Hair follicle dermal papilla cell (primary cell): ENCODE results near the gene PRDM8. TPM values are rescaled to one million over a fixed set of nuclear protein-coding genes. Genes with fewer than 3 reads are reported as not detected.

Experiments used
- total RNA-seq: library from RNA; depleted of rRNA; stranded (reverse); fragments of >200 nt; gene quantifications from 2 replicates; pipeline ENCODE4 v1.2.3, GENCODE V29; 2012

Gene PRDM8
- 27.8 and 32.8 TPM in 2 replicates for total RNA-seq

GRCh38 chr4:80196922-80197573, at the start of gene PRDM8:
PRDM8 (plus strand) TSS chr4:80197503; CDS start chr4:80200081, 2,578 bp downstream.

Other genes with a start within 250 kb of the PRDM8 start
- 92.7 and 115 TPM in 2 replicates for gene ANTXR2, start 124.3 kb upstream of the PRDM8 start, total RNA-seq
- gene FGF5, start 69.2 kb downstream of the PRDM8 start, total RNA-seq, result 19.2 and 24.8 TPM in 2 replicates
- gene CFAP299, start 138.2 kb downstream of the PRDM8 start, total RNA-seq, result 1.6 and 3.1 TPM in 2 replicates